HEK293 (cell line): ENCODE data around the gene BTF3L4.

Experiments used
- AEBP2 ChIP-seq: fragments of 450-650 bp; formaldehyde crosslinking; IDR thresholded peaks from 2 replicates; pipeline ENCODE4 v1.5.1; 2016; ENCODE audit warnings: missing biosample characterization, missing genetic modification characterization, borderline replicate concordance
- CTCF ChIP-seq: fragments of 450-650 bp; formaldehyde crosslinking; IDR thresholded peaks from 2 replicates; pipeline ENCODE4 v1.5.1; 2016; ENCODE audit warnings: missing biosample characterization, missing genetic modification characterization
- HOXA7 ChIP-seq: sonication (generic); formaldehyde crosslinking; IDR thresholded peaks from 2 replicates; pipeline ENCODE4 v1.8.1; 2022; ENCODE audit warnings: missing genetic modification reagents, borderline replicate concordance
- HOXC10 ChIP-seq: sonication (generic); formaldehyde crosslinking; IDR thresholded peaks from 2 replicates; pipeline ENCODE4 v1.8.1; 2023; ENCODE audit warnings: mild to moderate bottlenecking, missing genetic modification reagents
- ZBTB26 ChIP-seq: fragments of 450-650 bp; formaldehyde crosslinking; optimal IDR thresholded peaks from 2 replicates; pipeline ENCODE3; 2016; ENCODE audit warnings: missing biosample characterization, mild to moderate bottlenecking, missing genetic modification characterization
- ZBTB44 ChIP-seq: fragments of 450-650 bp; IDR thresholded peaks from 2 replicates; pipeline ENCODE4 v1.5.1; 2018; ENCODE audit warnings: missing biosample characterization, mild to moderate bottlenecking, missing genetic modification characterization
- ZBTB49 ChIP-seq: fragments of 450-650 bp; formaldehyde crosslinking; IDR thresholded peaks from 2 replicates; pipeline ENCODE4 v1.5.1; 2016; ENCODE audit warnings: missing biosample characterization, missing genetic modification characterization, low read depth
- ZNF169 ChIP-seq: fragments of 450-650 bp; formaldehyde crosslinking; IDR thresholded peaks from 2 replicates; pipeline ENCODE4 v1.5.1; 2016; ENCODE audit warnings: missing biosample characterization, missing genetic modification characterization
- ZNF18 ChIP-seq: fragments of 450-650 bp; formaldehyde crosslinking; IDR thresholded peaks from 2 replicates; pipeline ENCODE4 v1.5.1; 2016; ENCODE audit warnings: missing biosample characterization, missing genetic modification characterization
- ZNF350 ChIP-seq: fragments of 450-650 bp; formaldehyde crosslinking; IDR thresholded peaks from 2 replicates; pipeline ENCODE4 v1.5.0; 2017; ENCODE audit warnings: missing biosample characterization, mild to moderate bottlenecking, missing genetic modification characterization
- ZNF585B ChIP-seq: fragments of 450-650 bp; formaldehyde crosslinking; IDR thresholded peaks from 2 replicates; pipeline ENCODE4 v1.5.1; 2016; ENCODE audit warnings: missing biosample characterization, missing genetic modification characterization

- no peak for TF ChIP-seq HOXA7 (CRISPR knock-in tag)
- TF ChIP-seq ZNF18 (tag by site-specific recombination): no peak
- no peak for TF ChIP-seq ZBTB49 (tag by site-specific recombination)
- TF ChIP-seq CTCF: no peak
- no peak for TF ChIP-seq ZNF169 (tag by site-specific recombination)
- TF ChIP-seq AEBP2 (tag by site-specific recombination): no peak
- TF ChIP-seq ZBTB44: no peak
- no peak for TF ChIP-seq HOXC10 (CRISPR knock-in tag)
- no peak for TF ChIP-seq ZNF350 (tag by site-specific recombination)
- no peak for TF ChIP-seq ZBTB26 (tag by site-specific recombination)
- TF ChIP-seq ZNF585B (tag by site-specific recombination): no peak
Measured at GRCh38 chr1:52053862-52054261, 2.2 kb upstream of the BTF3L4 start.
